GM18519 (cell line): ENCODE measurements around the gene ST7L.

Source experiments
- ATAC-seq: cut with Tn5 transposase; IDR thresholded peaks from one replicate; pipeline ENCODE4 v1.9.1; 2021; ENCODE audit warnings: mild to moderate bottlenecking, moderate library complexity; ENCODE audit not compliant: unreplicated experiment, low FRiP score

ST7L gene

GRCh38 chr1:112548547-112548946 lies 70.4 kb downstream of the ST7L start:
- no peak for ATAC-seq

GRCh38 chr1:112546076-112546475 lies 72.9 kb downstream of the ST7L start:
- no peak for ATAC-seq

- ATAC-seq = no peak
Observed at GRCh38 chr1:112544751-112545150, 74.2 kb downstream of the ST7L start.

GRCh38 chr1:112544011-112544688 lies 74.8 kb downstream of the ST7L start:
- ATAC-seq = no peak

- no peak for ATAC-seq
Observed at GRCh38 chr1:112542206-112542973, 76.6 kb downstream of the ST7L start.

- no peak for ATAC-seq
Observed at GRCh38 chr1:112541299-112541698, 77.6 kb downstream of the ST7L start.

GRCh38 chr1:112540226-112540794 lies 78.6 kb downstream of the ST7L start:
- no peak for ATAC-seq

GRCh38 chr1:112538883-112539282 lies 80.1 kb downstream of the ST7L start:
- ATAC-seq = no peak

GRCh38 chr1:112537456-112537855 lies 81.5 kb downstream of the ST7L start:
- no peak for ATAC-seq

- ATAC-seq = no peak
Observed at GRCh38 chr1:112536561-112536960, 82.4 kb downstream of the ST7L start.

GRCh38 chr1:112533029-112533428 lies 85.9 kb downstream of the ST7L start:
- ATAC-seq = no peak

GRCh38 chr1:112532064-112532463 lies 86.9 kb downstream of the ST7L start:
- ATAC-seq = no peak

- ATAC-seq = no peak
Observed at GRCh38 chr1:112530832-112531231, 88.1 kb downstream of the ST7L start.

- no peak for ATAC-seq
Observed at GRCh38 chr1:112529301-112529700, 89.6 kb downstream of the ST7L start.

- ATAC-seq = no peak
Observed at GRCh38 chr1:112528076-112528475, 90.9 kb downstream of the ST7L start.

GRCh38 chr1:112527266-112528010 lies 91.5 kb downstream of the ST7L start:
- ATAC-seq = no peak

- ATAC-seq = no peak
Observed at GRCh38 chr1:112524986-112525385, 94.0 kb downstream of the ST7L start.

GRCh38 chr1:112524251-112524650 lies 94.7 kb downstream of the ST7L start:
- no peak for ATAC-seq

GRCh38 chr1:112522621-112523020 lies 96.3 kb downstream of the ST7L start:
- no peak for ATAC-seq

GRCh38 chr1:112520166-112520565 lies 98.8 kb downstream of the ST7L start:
- ATAC-seq = no peak

GRCh38 chr1:112518186-112518585 lies 100.8 kb downstream of the ST7L start:
- ATAC-seq = no peak
